HG03135 (cell line): ENCODE data around the gene TMEM184A.
"Not testable (repeated sequence)": the region's sequence is repeated elsewhere in the genome, so short reads cannot be mapped to it uniquely, and the experiment has no call there.

ENCODE experiments used
- ATAC-seq: cut with Tn5 transposase; IDR thresholded peaks from one replicate; pipeline ENCODE4 v1.9.1; 2021; ENCODE audit warnings: mild to moderate bottlenecking, moderate library complexity; ENCODE audit not compliant: unreplicated experiment

TMEM184A gene

GRCh38 chr7:1529383-1530116 lies 26.5 kb downstream of the TMEM184A start:
- no peak for ATAC-seq

DNA sequence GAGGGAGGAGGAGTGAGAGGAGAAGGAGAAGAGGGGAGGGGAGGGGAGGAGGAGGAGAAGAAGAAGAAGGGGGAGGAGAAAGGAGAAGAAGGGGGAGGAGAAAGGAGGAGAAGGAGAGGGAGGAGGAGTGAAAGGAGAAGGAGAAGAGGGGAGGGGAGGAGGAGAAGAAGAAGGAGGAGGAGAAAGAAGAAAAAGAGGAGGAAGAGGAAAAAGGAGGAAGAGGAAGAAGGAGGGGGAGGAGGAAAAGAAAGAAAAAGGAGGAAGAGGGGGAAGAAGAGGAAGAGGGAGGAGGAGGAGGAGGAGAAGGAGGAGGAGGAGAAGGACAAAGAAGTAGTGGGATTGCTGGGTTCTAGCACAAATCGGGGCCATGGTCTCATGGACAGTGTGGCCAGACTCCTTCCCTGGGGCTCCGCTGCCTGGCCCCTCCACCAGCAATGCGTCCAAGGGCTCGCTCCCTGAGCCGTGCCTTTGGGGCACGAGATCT lies 29.7 kb downstream of the TMEM184A start:
- ATAC-seq: no peak

- no peak for ATAC-seq
Measured at GRCh38 chr7:1525409-1525808, 30.6 kb downstream of the TMEM184A start.

- ATAC-seq: no peak
Measured at GRCh38 chr7:1523844-1524243, 32.2 kb downstream of the TMEM184A start.

GRCh38 chr7:1523208-1523607 lies 32.8 kb downstream of the TMEM184A start:
- no peak for ATAC-seq

GRCh38 chr7:1521456-1521855 lies 34.5 kb downstream of the TMEM184A start:
- ATAC-seq: no peak

DNA sequence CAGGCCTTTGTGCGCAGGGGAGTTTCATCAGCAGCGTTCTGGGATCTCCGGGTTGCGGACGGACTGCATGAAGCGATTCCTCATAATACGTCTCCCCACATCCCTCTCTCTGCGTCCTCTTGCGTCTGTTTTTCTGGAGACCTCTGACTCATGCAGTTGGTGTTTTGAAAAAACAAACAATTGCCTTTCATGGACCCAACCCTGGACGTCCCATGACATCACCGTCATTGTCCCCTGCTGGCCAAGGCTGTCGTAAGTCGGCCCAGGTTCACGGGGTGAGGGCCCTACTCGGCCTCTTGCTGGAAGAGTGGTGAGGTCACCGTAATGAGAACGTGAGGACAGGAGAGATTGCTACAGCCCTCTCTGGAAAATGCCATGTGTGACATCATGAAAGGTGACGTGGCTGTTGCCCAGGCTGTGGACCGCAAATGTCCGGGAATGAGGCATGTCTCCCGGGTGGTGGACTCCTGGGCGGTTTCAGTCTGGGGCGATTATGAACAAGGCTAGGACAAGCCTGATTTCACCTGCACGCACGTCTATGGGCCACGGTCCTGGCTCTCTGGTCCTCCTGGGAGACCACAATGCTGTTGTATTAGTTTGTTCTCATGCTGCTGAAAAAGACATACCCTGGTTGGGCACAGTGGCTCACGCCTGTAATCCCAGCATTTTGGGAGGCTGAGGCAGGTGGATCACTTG lies 35.3 kb downstream of the TMEM184A start:
- no peak for ATAC-seq

DNA sequence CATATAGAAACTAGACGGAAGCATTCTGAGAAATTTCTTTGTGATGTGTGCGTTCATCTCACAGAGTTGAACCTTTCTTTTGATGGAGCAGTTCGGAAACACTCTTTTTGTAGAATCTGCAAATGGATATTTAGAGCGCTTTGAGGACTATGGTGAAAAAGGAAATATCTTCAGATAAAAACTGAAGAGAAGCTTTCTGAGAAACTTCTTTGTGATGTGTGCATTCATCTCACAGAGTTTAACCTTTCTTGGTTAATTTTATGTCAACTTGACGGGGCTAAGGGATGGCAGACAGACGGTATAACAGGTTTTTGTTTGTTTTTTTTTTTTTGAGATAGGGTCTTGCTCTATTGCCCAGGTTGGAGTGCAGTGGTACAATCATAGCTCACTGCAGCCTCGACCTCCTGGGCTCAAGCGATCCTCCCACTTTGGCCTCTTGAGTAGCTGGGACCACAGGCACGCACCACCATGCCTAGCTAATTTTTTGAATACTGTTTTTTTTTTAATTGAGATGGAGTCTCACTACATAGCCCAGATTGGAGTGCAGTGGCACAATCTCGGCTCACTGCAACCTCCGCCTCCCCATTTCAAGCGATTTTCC lies 36.6 kb downstream of the TMEM184A start:
- not testable (repeated sequence) for ATAC-seq

DNA sequence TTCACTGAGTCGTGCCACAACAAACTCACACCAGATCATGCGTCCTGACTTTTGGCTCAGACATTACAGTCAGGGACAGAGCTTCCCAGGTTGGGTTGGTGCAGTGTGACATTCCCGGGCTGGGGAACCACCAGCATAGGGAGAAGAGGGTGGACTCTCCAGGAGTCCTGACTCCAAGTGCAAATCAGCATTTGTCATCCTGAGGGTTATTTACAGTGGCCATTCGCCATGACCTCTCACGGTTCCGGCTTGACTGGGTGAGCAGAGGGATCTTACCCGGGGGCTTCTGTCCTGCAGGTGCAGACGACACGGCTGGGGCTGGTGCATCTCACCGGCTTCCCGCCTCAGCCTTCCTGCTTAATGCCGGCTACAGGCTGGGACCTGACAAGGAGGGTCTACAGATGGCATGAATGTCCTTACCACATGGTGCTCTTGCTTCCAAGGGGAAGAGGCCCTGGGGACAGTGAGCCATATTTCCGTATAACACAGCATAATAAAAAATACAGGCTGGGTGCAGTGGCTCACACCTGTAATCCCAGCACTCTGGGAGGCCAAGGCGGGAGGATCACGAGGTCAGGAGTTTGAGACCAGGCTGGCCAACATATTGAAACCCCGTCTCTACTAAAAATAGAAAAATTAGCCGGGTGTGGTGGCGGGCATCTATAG lies 39.3 kb downstream of the TMEM184A start:
- ATAC-seq: no peak

DNA sequence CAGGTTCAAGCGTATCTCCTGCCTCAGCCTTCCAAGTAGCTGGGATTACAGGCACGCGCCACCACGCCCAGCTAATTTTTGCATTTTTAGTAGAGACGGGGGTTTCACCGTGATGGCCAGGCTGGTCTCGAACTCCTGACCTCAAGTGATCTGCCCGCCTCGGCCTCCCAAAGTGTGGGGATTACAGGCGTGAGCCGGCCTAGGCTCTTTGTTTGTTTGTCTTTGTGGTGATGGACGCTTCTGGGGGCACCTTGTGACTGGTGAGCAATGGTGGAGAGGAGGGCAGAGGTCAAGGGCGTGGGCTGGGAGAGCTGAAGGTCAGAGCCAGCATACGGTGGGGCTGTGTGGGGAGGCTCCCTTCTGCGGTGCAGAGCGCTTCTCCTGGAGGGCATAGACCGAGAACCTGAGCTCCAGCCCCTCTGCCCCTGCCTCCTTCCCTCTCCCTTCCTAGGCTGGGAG lies 40.5 kb downstream of the TMEM184A start:
- ATAC-seq: not testable (repeated sequence)

- ATAC-seq: no peak
Measured at GRCh38 chr7:1514995-1515401, 41.0 kb downstream of the TMEM184A start.

- ATAC-seq: no peak
Measured at GRCh38 chr7:1514407-1514806, 41.6 kb downstream of the TMEM184A start.

DNA sequence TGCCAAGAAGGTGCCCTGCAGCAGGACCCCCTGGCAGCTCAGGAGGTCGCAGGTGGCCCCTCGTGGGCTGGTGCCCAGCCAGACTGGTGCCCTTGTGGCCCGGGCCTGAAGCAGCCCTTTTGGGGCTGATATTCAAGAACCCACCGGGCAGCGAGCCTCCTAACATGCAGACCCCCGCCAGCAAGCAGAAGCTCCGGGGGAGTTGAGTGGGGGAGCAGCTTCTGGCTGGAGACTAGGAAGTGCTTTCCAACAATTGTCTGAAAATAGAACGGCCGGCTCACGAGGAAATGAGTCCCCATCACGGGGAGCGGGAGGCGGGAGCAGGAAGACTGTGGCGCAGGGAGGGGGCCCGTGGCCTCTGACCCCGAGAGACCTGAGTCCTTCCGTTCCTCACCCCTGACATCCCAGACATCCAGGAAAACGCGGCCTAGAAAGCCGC lies 42.3 kb downstream of the TMEM184A start:
- no peak for ATAC-seq

GRCh38 chr7:1512781-1513656 lies 43.0 kb downstream of the TMEM184A start:
- no peak for ATAC-seq

DNA sequence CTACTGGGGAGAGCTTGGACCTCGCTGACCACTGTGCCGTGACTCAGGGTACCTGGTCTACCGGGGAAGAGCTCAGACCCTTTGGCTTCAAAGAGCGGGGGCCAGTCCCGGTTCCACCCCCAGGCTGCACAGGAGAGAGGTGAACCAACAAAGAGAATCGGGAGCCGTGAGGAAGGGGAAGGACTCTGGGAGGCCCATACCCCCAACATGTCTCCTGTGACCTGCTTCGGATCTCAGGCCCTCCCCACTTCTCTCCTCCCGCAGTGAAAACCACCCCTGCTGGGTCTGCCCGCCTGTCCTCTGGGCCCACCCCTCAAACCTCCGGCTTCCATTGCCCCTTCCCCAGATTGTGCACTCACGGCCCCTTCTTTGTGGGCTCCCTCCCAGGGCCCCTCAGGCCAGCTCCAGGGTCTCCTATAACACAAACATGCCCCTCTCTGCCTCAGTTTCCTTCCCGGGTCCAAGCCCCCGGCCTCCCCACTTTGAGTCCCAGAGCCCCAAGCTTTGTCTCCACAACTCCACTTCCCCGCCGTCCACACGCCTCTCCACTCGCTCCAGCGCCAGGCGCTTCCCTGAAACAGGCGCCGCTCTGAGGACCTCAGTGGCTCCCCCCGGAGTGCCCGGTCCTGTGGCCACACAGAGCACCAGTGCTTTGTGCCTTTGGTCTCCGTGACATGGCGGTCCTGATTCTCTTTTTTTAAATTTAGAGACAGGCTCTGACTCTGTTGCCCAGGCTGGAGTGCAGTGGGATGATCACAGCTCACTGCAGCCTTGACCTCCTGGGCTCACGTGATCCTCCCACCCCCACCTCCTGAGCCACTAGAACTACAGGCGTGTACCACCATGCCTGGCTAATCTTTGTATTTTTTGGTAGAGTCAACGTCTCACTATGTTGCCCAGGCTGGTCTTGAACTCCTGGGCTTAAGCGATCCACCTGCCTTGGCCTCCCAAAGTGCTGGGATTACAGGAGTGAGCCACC lies 44.3 kb downstream of the TMEM184A start:
- no peak for ATAC-seq

- ATAC-seq: no peak
Measured at GRCh38 chr7:1510780-1511154, 45.2 kb downstream of the TMEM184A start.

DNA sequence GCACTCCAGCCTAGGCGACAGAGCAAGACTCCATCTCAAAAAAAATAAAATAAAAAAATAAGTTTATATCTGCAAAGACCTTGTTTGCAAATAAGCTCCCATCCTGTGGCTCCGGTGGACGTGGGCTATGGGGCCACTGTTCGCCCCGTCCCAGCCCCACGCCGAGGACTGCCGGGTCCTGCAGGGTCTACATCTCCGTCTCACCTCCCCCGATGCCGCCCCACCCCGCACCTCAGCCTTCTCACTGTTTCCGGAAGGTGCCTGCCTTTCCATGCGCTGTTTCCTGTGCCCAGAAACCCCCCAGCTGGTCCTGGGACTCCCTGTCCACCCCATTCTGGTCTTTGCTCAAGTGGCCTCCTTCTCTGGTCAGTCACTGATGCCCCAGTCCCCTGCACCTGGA lies 46.8 kb downstream of the TMEM184A start:
- no peak for ATAC-seq

GRCh38 chr7:1508277-1508758 lies 47.7 kb downstream of the TMEM184A start:
- no peak for ATAC-seq
